Muscle layer of duodenum (tissue), 2 donors: ENCODE results near the gene PPP3CB.
A peak's percentile ranks its signal among the peaks of the same experiment; 100 is the strongest.

ENCODE experiments used
- H3K27ac ChIP-seq: one replicate; pipeline ENCODE4 v1.7.0; 2013; ENCODE audit warnings: mild to moderate bottlenecking, low read length
- H3K27me3 ChIP-seq: one replicate; pipeline ENCODE4 v1.7.0; 2013; ENCODE audit warnings: low read depth, mild to moderate bottlenecking, control low read depth, low read length
- H3K36me3 ChIP-seq, 2 donors: one replicate each; pipeline ENCODE4 v1.7.0; 2013; ENCODE audit warnings: low read length in 2 of 2, control low read depth in 1 of 2, mild to moderate bottlenecking in 1 of 2; ENCODE audit not compliant: insufficient read depth in 2 of 2, control insufficient read depth in 1 of 2
- H3K4me1 ChIP-seq, 2 donors: one replicate each; pipeline ENCODE4 v1.7.0; 2013; ENCODE audit warnings: low read length in 2 of 2, mild to moderate bottlenecking in 2 of 2, control low read depth in 1 of 2, moderate library complexity in 1 of 2; ENCODE audit not compliant: insufficient read depth in 2 of 2, control insufficient read depth in 1 of 2
- H3K4me3 ChIP-seq, 2 donors: one replicate each; pipeline ENCODE4 v1.7.0; 2013; ENCODE audit warnings: low read length in 2 of 2, low read depth in 1 of 2, mild to moderate bottlenecking in 1 of 2
- H3K9me3 ChIP-seq, 2 donors: one replicate each; pipeline ENCODE4 v1.7.0; 2013; ENCODE audit warnings: low read length in 2 of 2, control low read depth in 1 of 2, mild to moderate bottlenecking in 1 of 2; ENCODE audit not compliant: control insufficient read depth in 1 of 2
- donor health status: healthy.

Gene PPP3CB

DNA sequence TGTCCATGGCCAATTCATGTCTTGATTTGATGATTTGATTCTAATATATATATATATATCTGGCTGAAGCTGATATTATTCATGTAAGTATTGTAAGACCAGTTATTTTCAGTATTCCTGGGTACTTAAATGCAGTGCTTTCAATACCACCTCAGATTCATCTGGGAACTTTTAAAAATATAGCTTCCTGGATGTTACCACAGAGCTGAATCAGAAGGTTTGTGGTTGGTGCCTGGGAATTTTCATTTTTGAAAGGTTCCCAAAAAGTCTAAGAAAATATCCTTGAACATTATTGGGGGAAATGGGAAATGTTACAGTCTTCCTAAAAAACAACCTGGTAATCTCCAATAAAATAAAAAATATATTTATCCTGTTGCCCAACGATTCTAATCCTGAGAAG, 10.7 kb upstream of the PPP3CB start:
- no peaks in the 10 kb centered on the region for H3K9me3 ChIP-seq
- H3K27ac ChIP-seq = no peak overlapping the region
- H3K27me3 ChIP-seq = no peaks in the 10 kb centered on the region
- peaks cover 18 to 23% of the 10 kb centered on the region in 2 donors for H3K36me3 ChIP-seq
- no peak overlapping the region for H3K4me3 ChIP-seq
- H3K4me1 ChIP-seq = peaks cover 0 to 1% of the 10 kb centered on the region in 2 donors

GRCh38 chr10:73506074-73506473, 10.2 kb upstream of the PPP3CB start:
- no peak overlapping the region for H3K27ac ChIP-seq
- no peak overlapping the region for H3K4me3 ChIP-seq
- no peaks in the 10 kb centered on the region for H3K27me3 ChIP-seq
- peaks cover 0 to 4% of the 10 kb centered on the region in 2 donors for H3K4me1 ChIP-seq
- H3K36me3 ChIP-seq = peaks cover 18 to 23% of the 10 kb centered on the region in 2 donors
- H3K9me3 ChIP-seq = no peaks in the 10 kb centered on the region

- H3K4me3 ChIP-seq = no peak overlapping the region
- no peak overlapping the region for H3K27ac ChIP-seq
- H3K36me3 ChIP-seq = peaks cover 28 to 31% of the 10 kb centered on the region in 2 donors
- no peaks in the 10 kb centered on the region for H3K27me3 ChIP-seq
- H3K4me1 ChIP-seq = peaks cover 0 to 4% of the 10 kb centered on the region in 2 donors
- H3K9me3 ChIP-seq = no peaks in the 10 kb centered on the region
Observed at GRCh38 chr10:73503037-73503436, 7.2 kb upstream of the PPP3CB start.

DNA sequence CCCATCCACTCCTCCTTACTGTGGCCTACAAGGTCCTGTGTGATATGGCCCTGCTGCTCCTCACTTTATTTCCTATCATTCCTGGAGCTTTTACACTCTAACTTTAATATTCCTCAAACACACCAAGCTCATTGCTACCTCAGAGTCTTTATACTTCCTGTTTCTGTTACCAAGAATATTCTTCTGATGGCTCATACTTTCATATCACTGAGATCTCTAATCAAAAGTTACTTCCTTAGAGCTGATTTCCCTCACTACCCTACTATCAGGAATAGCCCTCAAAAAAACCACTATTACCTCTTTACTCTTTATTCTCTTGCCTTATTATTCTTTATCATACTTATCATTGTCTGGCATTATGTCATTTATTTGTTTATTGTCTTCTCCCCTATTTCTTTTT, 5.8 kb upstream of the PPP3CB start:
- H3K27ac ChIP-seq = no peak overlapping the region
- peaks cover 28 to 31% of the 10 kb centered on the region in 2 donors for H3K36me3 ChIP-seq
- no peaks in the 10 kb centered on the region for H3K9me3 ChIP-seq

DNA sequence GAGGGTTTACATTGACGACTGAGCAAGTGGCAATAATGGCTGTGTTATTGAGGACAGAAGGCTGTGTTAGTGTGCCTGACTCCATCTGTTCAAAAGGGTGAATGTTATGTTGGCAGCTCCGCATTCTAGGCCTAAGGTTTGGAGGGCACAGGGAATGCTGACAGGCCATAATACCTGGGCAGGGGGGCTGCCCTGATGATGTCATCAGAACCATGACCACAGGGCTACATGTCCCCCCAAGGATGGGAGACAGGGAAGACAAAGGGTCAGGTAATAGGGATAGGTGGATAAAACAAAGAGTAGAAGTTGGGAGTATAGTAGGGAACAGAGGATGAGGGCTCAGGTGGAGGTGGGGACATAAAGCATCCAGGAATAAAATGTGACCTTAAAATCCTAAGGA, 1.8 kb upstream of the PPP3CB start:
- Histone ChIP-seq H3K9me3 (no peaks in the 10 kb centered on the region), H3K4me1 (peaks cover 10 to 22% of the 10 kb centered on the region in 2 donors), H3K4me3 (no peak overlapping the region)

More for the DNA sequence above, 5.8 kb upstream of the PPP3CB start:
- no peaks in the 10 kb centered on the region for H3K27me3 ChIP-seq
- no peak overlapping the region for H3K4me3 ChIP-seq
- H3K4me1 ChIP-seq = peaks cover 3 to 4% of the 10 kb centered on the region in 2 donors

GRCh38 chr10:73495226-73495883, 469 bp downstream of the PPP3CB start:
- H3K4me1 ChIP-seq = peaks cover 7 to 25% of the 10 kb centered on the region in 2 donors
- H3K4me3 ChIP-seq = peak overlapping the region; percentile 94
- no peaks in the 10 kb centered on the region for H3K9me3 ChIP-seq
- no peaks in the 10 kb centered on the region for H3K27me3 ChIP-seq
- H3K27ac ChIP-seq = peak overlapping the region; percentile 97
- peaks cover 10 to 12% of the 10 kb centered on the region in 2 donors for H3K36me3 ChIP-seq

More for the DNA sequence above, 1.8 kb upstream of the PPP3CB start:
- H3K27ac ChIP-seq = no peak overlapping the region
- H3K27me3 ChIP-seq = no peaks in the 10 kb centered on the region
- H3K36me3 ChIP-seq = peaks cover 10 to 14% of the 10 kb centered on the region in 2 donors

DNA sequence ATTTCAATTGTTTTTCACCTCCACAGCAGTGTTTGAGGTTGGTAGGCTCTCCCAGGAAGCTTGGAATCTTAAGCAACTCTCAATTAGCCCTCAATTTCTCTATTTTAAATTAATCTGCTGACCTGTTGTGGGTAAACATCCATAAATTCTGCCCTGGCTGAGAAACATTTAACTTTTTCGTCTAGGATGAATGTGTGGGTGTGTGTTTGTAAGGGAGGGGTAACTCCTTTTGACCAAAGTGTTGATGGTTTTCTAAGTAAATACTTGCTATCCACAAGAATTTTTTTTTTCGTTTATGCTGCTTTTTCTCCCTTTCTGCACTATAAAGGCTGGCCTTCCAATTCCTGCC, 973 bp downstream of the PPP3CB start:
- Histone ChIP-seq H3K9me3 (no peaks in the 10 kb centered on the region), H3K27ac (peak overlapping the region; percentile 97), H3K4me3 (peak overlapping the region; percentile 94), H3K27me3 (no peaks in the 10 kb centered on the region), H3K36me3 (peaks cover 5 to 12% of the 10 kb centered on the region in 2 donors), H3K4me1 (peaks cover 7 to 28% of the 10 kb centered on the region in 2 donors)

- H3K4me3 ChIP-seq = peak overlapping the region in 1 of 2 donors; percentile 42
- H3K27me3 ChIP-seq = no peaks in the 10 kb centered on the region
- peaks cover 7 to 28% of the 10 kb centered on the region in 2 donors for H3K4me1 ChIP-seq
- H3K36me3 ChIP-seq = peaks cover 0 to 11% of the 10 kb centered on the region in 2 donors
- no peaks in the 10 kb centered on the region for H3K9me3 ChIP-seq
- no peak overlapping the region for H3K27ac ChIP-seq
Observed at GRCh38 chr10:73494213-73494612, 1.6 kb downstream of the PPP3CB start.

GRCh38 chr10:73493781-73494180, 2.0 kb downstream of the PPP3CB start:
- H3K27me3 ChIP-seq = no peaks in the 10 kb centered on the region
- H3K27ac ChIP-seq = no peak overlapping the region
- no peaks in the 10 kb centered on the region for H3K9me3 ChIP-seq
- H3K4me1 ChIP-seq = peaks cover 7 to 28% of the 10 kb centered on the region in 2 donors
- peak overlapping the region in 1 of 2 donors; percentile 42 for H3K4me3 ChIP-seq
- H3K36me3 ChIP-seq = peaks cover 0 to 7% of the 10 kb centered on the region in 2 donors

GRCh38 chr10:73486601-73487000, 9.2 kb downstream of the PPP3CB start:
- Histone ChIP-seq H3K27ac (no peak overlapping the region), H3K27me3 (no peaks in the 10 kb centered on the region), H3K4me1 (peaks cover 0 to 7% of the 10 kb centered on the region in 2 donors), H3K9me3 (no peaks in the 10 kb centered on the region), H3K4me3 (no peak overlapping the region), H3K36me3 (peaks cover 4 to 5% of the 10 kb centered on the region in 2 donors)

- H3K4me1 ChIP-seq = peaks cover 0 to 3% of the 10 kb centered on the region in 2 donors
- H3K27me3 ChIP-seq = no peaks in the 10 kb centered on the region
- H3K27ac ChIP-seq = no peak overlapping the region
- no peaks in the 10 kb centered on the region for H3K9me3 ChIP-seq
- no peak overlapping the region for H3K4me3 ChIP-seq
- H3K36me3 ChIP-seq = peaks cover 4 to 5% of the 10 kb centered on the region in 2 donors
Observed at GRCh38 chr10:73485320-73485719, 10.5 kb downstream of the PPP3CB start.

- no peaks in the 10 kb centered on the region for H3K9me3 ChIP-seq
- no peak overlapping the region for H3K4me3 ChIP-seq
- H3K36me3 ChIP-seq = peaks cover 30 to 41% of the 10 kb centered on the region in 2 donors
- H3K27ac ChIP-seq = no peak overlapping the region
- no peaks in the 10 kb centered on the region for H3K27me3 ChIP-seq
- no peaks in the 10 kb centered on the region for H3K4me1 ChIP-seq
Observed at GRCh38 chr10:73480158-73480557, 15.7 kb downstream of the PPP3CB start.
